ENCODE results near the gene ESYT1.

Gene ESYT1

DNA sequence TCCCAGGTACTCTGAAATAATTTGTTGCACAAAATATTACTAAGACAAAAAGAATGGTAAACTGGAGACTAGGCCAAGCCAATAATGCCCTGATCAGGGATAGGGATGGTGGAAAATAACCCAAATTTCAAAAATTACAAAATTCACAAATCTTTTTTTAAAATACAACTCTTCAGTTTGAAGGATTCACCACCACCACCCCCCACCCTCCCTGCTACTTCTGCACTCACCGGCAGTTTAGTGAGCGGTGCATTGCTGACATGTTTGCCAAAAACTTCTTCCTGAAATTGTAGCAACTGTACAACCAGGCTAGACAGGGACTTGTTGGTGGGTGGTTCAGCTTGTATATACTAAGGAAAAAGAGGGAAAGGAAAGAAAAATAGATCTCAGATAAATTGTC is 58.9 kb downstream of the ESYT1 start:
- in situ Hi-C loops (cut with MboI; ENCODE audit: low sequenced_read_pairs): no loop called here

DNA sequence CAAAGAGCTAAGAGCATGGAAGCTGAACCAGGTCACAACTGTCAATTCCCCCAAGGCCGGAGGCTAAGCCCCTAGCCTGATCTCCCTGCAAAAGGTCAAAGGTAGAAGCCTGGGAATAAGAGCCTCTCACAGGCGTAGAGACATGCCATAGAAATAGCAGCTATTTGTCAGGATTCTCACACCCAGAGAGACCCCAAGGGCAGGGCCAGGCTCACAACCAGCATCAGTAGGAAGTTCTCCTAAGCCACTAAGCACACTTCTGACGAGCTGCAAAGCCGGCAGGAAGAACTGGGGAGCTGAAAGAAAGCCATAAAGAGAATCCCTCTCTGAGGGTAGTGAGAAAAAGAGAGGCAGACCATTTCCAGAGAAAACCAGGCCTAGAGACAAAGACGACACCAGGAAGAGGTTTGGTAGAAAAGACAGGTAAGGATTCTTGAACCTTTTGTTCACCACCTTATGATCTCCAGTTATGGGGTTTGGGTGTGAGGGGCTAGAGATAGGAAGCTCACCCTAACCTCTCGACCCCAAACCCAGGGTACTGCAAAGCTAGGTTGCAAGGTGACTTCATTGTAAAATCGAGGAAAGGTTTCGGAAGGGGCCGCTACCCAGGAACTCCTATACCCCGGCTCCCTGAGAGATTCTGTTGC is 60.2 kb downstream of the ESYT1 start:
- in situ Hi-C loops (cut with MboI; ENCODE audit: low sequenced_read_pairs): no loop called here

DNA sequence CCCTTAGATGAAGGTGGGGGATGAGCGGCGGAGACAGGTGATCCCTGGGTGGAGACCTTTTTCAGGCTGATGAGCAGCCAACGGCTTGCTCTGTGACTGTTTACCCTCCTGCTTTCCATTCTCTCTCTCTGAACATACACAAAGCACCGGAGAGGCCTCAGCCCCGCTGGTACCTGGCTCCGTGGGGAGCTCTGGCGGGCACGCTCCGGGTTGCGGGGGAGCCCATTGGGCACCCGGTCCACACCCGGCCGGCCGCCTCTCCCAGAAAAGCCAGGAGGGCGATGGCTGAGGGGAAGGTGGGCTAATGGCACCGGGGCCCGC is 60.7 kb downstream of the ESYT1 start:
- in situ Hi-C loops (cut with MboI; ENCODE audit: low sequenced_read_pairs): no loop called here

DNA sequence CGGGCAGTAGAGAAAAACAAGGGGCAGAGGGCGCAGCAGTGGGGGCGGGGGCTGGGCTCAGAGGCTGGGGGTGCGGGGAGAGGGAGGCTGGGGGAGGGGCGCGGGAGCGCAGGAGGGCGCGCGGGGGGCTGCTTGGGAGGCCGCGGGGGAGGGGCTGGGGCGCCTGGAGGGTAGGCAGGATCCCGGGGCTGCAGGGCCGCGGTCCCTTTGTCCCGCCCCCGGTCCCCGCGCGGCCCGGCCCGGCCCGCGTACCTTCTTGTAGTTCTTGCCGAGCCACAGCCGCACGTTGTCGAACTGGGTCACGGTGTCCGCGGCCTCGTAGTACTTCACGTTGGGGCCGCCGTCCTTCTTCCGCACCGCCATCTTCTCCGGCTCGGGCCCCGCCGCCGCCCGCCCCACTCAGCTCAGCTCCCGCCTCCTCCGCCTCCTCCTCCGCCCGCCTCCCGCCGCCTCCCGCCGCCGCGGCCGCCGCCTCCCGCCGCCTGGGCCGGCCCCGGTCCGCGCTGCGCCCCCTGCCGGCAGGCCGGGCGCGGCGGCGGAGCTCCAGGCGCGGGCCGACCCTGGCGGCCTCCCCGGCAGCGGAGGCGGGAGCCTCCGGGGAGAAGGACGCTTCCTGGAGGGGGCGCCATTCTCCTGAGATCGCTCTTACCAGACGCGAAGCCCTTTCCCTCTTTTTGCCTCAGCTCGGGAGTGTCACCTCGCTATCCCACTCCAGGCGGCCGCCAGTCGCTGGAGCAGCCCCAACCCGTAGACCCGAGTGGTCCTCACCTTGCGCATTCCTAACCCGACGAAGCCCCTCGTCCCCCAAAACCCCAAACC is 61.2 kb downstream of the ESYT1 start, which contains the start of gene SMARCC2:
Gene SMARCC2 (minus strand): TSS at position 385 of the 819 bp plus-strand sequence. CDS start 22 bp downstream, at position 363.
- in situ Hi-C loops (cut with MboI; ENCODE audit: low sequenced_read_pairs): no loop called here

DNA sequence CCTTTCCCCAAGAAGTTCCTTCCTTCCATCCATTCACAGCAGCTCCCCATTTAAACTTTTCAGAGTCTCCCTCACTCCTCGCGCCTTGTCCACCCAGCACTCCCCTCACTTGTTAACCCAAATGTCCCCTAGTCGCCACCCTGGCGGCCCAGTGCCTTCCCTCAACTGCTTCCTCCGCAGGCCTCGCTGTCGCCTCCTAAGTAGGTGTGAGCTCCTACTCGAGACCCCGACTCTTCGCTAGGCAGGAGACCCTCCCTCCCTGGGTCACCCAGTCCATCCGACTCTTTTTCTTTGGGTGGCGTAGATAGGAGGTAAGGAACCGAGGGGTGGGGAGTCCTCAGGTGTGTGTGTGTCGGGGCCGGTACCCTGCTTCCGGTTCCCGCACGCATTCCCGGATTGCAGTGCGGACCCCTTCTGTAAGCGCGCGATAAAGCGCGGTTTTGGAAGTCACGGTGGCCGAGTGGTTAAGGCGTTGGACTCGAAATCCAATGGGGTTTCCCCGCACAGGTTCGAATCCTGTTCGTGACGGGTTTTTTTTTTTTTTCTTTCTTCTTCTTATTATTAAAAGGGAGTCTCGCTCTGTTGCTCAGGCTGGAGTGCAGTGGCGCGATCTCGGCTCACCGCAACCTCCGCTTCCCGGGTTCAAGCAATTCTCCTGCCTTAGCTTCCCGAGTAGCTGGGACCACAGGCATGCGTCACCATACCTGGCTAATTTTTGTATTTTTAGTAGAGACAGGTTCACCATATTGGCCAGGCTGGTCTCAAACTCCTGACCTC is 62.0 kb downstream of the ESYT1 start:
- in situ Hi-C loops (cut with MboI; ENCODE audit: low sequenced_read_pairs): no loop called here

DNA sequence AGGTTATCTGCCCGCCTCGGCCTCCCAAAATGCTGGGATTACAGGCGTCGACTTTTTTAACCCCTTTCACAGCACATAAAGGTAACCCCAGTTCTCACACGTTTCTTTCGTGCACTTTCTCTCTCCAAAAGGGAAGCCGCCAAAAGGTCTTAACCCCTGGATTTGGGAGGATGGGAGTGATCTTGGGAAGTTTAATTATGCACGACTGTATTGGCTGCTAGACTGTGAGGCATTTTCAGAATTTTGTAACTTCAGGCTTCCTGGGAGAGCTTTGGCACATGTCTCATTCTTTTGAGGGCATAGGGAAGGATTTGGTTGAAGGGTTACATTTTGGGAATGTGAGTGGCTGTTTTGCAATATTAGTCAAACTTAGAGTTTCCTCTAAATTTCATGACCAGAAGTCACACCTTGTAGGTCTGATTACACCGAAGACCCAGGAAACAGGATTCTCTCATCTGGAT is 62.7 kb downstream of the ESYT1 start:
- in situ Hi-C loops (cut with MboI; ENCODE audit: low sequenced_read_pairs): no loop called here

DNA sequence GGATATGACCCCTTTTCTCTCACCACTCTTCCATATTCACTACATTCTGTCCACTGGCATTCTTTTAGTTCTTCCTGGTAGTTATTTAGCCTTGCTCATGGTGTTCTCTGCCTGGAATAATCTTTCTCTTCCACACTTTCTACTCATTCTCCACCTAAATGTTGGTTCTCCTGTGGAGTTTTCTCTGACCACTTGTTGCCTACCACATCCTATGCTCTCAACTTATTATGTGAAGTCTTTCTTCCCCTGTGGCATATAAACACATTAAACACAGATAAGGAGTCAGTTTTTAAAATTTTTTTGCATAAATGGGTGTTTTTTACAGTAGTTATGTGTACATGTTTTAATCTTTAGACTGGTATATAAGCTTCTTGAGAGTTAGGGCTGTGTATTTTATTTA is 64.5 kb downstream of the ESYT1 start:
- in situ Hi-C loops (cut with MboI; ENCODE audit: low sequenced_read_pairs): no loop called here

DNA sequence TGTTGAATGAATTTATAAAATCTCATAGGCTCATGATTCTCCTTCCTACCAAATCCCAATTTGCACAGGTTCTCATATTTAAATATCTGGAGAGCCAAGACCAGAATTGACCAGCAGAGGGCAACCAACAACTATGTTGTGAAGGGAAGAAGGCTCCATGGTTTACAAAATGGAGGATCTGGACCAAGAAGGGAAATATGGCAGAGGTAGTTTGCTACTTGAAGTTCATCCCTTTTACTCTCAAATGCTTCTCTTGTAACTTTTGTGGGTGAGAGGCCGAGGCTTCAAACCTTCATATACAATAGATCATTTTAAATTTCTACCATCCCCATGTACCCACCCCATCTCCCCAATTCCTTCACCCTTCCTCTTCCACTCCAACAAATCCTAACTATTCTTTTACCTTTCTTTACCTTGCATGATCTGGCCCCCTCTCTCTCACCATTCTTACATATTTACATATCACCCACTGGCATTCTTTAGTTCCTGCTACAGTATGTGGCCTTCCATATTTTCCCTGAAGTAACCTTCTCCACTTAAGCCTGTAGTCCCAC is 65.0 kb downstream of the ESYT1 start:
- in situ Hi-C loops (cut with MboI; ENCODE audit: low sequenced_read_pairs): no loop called here

All from hTERT RPE-1 (cell line).